Activated T-cell treated with anti-CD3 and anti-CD28 coated beads for 4 hours (primary cell): Measurements from ENCODE around the gene ABCA1.
"Not testable (repeated sequence)": the region's sequence is repeated elsewhere in the genome, so short reads cannot be mapped to it uniquely, and the experiment has no call there.

Experiments
- DNase-seq: peaks from one replicate; pipeline ENCODE4 v3.0.0-alpha.2; 2020

Gene ABCA1

DNA sequence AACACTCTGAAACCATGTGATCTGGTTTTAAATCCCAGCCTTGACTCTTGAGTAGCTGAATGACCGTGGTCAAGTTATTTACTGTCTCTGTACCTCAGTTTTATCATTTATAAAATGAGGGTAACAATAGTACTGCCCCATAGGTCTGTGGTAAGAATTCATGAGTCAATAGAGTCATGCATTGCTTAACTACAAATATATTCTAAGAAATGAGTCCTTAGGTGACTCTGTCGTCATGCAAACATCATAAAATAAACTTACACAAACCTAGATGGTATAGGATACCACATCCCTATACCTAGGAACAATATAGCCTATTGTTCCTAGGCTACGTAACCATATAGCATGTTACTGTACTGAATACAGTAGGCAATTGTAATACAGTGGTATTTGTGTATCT, 20.3 kb upstream of the ABCA1 start:
- no peak for DNase-seq

DNA sequence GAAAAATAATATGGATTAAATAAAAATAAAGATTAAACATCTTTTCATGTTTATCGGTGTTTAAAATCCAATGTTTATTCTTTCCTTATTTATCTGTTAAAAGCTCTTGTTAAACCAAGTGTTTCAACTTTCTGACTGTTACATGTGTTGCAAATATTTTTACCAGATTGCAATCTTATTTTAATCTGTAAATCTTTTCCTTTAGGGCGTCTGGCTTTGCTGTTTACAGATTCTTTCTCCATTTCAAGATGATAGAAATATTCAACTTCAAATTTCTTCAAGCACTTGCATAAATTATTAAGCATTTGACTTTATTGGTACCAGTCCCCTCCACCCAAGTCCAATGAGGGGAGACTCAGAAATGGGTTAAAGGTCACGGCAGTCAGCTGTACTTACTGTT, 16.9 kb upstream of the ABCA1 start:
- no peak for DNase-seq

DNA sequence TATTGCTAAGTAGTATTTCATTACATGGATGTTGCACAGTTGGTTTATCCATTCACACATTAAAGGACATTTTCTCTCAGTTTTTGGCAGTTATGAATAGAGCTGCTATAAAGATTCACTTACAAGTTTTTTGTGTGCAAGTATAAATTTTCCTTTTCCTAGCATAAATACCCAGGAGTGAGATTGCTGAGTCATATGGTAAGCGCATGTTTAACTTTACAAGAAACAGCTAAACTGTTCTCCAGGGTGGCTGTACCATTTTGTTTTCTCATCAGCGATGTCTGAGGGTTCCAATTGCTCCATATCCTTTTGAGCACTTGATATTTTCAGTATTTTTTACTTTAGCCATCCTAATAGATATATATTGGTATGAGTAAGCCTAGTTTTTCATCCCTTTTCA, 16.4 kb upstream of the ABCA1 start:
- no peak for DNase-seq

DNA sequence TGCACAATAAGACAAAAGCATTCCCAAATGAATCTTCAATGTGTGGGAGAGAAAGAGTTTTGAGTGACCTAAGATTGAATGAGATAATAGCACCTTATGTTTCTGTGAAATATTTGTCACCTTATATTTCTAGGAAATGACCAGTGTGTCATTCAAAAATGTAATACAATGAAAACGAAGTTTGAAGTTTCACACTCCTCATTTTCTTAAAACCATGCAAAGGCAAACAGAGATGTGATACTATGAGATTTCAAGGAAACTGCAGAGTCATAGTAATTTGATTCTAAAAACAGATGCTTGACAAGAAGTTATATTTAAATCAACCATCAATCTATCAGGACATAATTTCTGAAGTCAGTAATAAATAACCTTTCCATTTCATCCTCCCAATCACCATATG, 13.6 kb upstream of the ABCA1 start:
- no peak for DNase-seq

DNA sequence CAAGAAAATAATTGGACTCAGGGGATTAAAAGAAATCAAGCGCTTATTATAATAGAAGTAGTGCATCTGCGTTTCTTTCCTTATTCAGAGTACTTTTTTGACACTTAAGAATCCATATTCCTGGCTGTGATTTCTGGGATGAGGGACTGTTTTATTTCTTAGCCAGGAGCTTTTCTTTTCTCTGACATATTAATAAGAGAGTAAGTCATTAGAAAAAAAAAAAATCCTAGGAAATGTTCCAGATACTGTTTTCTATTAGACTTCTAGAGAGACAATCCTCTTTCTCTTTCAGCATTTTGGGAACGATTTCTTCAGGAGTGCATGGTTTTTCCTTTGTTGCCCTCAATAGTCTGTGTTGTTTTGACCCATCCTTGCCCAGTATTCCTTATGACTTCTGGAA, 8.3 kb upstream of the ABCA1 start:
- DNase-seq = no peak

DNA sequence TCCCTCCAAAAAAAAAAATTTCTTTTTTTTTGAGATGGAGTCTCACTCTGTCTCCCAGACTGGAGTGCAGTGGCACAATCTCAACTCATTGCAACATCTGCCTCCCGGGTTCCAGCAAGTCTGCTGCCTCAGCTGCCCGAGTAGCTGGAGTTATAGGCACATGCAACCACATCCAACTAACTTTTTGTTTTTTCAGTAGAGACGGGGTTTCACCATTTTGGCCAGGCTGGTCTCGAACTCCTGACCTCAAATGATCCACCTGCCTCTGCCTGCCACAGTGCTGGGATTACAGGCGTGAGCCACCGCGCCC, 7.5 kb upstream of the ABCA1 start:
- not testable (repeated sequence) for DNase-seq

DNA sequence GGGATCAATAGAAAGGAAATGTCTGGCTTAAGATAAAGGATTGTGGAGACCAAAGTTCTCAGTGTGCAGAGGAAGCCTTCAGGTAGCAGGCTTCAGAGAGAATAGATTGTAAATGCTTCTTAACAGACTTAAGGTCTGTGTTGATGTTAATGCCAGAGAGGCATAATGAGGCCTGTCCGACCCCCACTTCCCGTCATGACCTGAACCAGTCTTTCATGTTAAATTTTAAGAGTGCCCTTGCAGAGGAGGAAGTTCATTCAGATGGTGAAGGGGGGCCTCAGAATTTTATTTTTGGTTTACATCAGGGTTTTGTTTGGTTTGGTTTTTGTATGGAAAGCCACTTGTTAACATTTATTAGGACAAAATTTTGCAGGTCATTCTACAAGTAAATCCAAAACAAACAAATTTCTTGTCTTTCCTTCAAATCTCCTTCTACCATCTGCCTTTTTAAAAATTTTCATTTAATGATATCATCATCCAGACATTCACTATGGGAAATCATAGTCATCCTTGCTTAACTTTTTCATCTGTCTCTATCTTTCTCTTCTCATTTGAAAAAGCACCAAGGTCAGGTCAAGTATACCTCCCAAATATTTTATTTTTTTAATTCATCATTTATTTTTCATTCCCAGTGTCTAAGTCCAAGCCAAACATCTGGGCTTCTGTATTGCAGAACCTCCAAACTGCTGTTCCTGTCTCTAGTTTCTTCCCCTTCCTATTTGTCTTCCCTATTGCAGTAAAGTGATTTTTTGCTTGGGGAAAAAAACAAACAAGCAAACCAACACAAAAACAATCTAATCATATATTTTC, 6.9 kb upstream of the ABCA1 start:
- no peak for DNase-seq

DNA sequence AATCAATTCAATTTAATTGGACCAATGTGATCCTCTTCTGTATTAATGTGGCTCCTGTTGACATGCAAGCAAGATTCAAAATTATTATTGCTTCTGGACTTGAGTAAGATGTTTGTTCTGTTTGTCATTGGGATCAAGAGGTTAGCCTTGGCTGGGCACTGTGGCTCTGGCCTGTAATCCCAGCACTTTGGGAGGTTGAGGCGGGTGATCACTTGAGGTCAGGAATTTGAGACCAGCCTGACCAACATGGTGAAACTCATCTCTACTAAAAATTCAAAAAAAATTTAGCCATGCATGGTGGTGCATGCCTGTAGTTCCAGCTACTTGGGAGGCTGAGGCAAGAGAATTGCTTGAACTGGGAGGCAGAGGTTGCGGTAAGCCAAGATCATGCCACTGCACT, 5.1 kb upstream of the ABCA1 start:
- DNase-seq = not testable (repeated sequence)

DNA sequence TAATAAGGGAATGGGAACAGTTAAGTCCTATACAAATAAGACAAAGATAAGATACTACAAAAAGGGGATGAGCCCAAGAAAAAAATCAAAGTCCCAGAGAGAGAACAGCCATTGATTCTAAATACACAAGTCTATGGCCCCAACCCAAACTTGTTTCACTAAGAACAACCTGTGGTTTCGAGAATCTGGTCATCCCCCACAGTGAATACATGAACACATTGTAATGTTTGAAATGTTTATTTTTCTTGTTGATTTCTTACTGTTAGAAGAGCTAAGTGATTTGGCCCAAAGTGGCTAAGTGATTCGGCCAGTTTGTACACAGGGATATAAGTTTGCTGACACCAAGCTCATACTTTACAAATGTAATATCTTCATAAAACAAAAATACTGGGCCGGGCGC, 3.3 kb upstream of the ABCA1 start:
- DNase-seq = no peak

DNA sequence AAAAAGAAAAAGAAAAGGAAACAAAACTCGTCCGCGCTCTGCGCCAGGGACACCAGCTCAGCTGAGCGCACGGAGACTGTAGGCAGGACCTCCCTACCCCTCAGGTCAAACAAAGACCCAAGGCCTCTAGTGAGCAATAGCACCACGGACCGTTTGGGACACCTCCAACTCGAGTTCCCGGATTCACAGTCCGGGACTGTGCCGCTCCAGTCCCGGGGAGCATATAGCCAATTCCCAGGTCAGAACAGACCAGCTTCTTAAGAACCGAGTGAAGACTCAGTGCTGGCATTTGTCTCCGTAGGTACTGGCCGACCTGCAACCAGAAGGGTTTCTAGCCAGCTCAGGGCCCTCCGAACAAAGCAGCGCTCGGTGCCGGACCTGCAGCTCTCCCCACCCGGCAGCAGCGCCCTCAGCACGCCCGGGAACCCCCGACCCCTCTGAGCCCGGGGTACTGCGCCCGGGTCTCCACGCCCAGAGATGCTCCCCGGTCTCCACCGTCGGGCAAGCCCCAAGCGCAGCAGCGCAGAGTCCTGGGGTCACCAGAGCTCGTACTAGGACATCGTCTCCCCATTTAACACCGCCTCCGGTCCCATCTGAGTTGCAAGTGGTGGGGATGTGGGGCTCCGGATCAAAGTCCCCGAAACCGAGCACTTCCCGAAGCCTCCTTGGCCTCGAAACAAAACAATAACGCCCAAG, 591 bp downstream of the ABCA1 start:
- no peak for DNase-seq

DNA sequence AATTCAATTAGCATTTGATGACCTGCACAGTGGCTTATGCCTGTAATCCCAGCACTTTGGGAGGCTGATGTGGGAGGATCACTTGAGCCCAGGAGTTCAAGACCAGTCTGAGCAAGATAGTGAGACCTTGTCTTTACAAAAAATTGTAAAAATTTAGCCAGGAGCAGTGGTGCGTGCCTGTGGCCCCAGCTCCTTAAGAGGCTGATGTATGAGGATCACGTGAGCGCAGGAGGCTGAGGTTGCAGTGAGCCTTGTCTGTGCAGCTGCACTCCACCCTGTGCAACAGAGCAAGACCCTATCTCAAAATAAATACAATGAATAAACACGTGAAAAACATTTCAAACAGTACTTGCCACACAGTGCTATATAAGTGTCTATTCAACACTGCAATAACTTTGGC, 4.2 kb downstream of the ABCA1 start:
- DNase-seq = no peak

DNA sequence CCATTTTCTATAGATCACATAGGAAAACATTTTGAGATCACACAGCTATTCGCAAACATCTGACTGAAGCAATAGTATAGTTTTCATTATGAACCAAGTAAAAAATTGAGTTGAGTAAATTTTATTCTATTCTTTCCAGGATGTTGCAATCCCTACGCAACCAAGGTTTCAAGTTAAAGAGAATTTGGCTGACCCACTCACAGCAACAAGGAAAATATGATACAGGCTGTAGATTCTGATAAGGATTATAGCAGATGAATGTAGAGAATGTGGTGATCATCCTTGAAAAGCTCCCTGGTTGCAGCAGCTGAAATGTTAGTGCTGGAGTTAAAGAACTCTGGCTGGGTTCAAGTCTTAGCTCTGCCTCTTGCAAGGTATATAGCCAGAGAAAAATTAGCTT, 4.7 kb downstream of the ABCA1 start:
- DNase-seq = no peak

DNA sequence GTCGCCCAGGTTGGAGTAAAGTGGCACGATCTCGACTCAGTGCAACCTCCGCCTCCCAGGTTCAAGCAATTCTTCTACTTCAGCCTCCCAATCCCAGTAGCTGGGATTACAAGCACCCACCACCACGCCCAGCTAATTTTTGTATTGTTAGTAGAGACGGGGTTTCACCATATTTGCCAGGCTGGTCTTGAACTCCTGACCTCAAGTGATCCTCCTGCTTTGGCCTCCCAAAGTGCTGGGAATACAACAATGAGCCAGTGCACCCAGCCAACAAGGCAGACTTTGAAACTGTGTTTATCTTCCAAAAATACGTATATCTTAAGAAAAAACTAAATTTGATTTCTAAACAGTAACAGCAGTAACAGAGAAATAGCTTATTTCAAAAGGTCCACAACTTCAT, 5.2 kb downstream of the ABCA1 start:
- DNase-seq = not testable (repeated sequence)

DNA sequence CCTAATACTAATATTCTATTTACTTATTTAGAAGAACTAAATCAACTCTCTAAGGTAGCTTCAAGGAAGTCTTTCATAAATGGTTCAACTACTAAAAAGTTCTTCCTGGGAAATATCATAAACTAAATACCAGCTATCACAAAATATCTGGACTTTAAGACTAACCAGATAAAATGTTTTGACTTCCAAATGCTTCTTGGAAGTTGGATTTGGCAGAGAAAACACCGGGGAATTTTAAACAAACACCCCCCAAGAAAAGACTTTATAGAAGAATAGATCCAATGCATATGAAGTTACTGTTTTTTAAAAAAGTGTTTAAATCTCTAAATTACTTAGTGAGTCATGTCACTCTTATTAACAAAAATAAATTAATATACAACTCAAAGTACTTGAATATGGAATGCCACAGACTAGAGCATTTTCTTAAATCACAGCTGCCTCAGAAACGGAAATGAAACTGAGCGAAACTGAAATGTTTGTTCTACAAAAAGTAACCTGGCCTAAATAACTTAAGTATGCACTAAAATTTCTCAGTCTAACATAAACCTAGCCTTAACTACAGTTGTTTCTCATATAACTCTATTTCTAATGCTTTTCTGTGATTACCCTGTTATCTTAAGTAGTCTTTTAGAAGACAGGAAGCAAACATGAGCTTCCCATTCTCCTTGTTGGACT, 6.8 kb downstream of the ABCA1 start:
- DNase-seq = no peak

DNA sequence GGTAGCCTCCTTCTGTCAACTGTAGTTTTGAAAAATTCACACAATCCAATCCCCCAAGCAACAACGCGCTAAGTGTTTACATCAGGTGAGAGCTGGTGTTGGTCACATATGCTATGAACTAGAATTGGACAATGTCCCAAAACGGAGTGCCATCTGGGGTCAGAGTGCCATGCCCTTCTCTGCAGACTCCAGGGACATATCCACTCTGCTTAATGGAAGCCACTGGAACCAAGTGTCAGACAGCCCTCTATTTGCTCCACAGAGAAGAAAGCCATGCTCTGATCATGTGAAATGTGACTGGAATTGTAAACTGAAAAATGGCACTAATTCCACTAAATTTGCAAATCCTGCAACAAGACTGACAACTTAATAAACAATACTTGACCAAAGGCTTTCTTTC, 12.2 kb downstream of the ABCA1 start:
- no peak for DNase-seq

DNA sequence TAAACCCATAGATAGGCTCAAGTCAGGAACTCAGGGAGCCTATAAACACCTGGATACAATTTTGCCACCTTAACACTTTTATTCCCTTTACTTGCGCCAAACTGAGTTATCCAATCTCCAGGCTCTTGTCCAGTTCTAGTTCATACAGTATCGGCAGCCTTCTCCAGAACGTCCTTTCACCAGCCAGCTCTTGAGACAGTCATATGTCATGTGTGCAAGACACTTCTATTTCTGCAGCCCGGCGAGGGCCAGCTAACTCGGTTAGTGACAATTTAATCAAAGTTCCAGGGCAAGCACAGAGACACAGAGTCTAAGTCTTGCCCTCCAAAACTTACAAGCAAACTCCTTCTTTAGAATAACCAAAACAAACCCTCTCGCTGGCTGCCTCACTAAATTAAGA, 12.9 kb downstream of the ABCA1 start:
- no peak for DNase-seq

DNA sequence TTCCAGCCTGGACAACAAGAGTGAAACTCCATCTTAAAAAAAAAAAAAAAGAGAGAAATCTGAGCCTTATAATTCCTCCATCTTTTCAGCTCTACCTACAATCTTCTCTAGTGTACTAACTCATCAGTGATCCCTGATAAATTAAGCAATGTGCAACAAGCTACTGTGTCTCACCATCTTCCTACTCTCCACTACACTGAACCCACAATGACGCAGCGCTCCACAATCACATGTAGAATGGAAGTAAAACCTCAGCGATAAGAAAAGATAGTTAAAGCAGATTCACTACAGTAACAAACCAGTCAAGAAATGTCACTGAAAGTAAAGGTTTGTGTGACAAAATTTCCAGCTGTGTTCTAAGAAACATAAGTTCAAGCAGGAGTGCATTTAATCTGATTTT, 13.5 kb downstream of the ABCA1 start:
- DNase-seq = no peak

DNA sequence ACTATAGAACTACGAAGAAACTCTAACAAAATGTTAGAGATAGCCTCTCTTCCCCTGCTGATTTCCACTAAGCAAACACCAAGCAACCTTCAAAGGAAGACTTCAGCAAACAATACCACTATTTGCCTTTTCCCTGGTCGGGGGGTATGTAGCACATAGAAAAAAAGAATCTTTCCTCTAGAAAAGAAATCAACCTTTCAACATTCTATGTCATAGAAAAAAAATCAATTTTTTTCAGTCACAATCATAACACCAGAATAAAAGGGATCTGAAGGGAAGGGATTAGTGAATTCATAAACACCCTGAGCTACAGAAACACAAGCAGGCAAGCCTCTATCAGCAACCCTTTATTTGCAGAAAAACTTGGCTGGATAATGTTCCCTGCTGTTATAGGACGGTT, 15.3 kb downstream of the ABCA1 start:
- DNase-seq = no peak

DNA sequence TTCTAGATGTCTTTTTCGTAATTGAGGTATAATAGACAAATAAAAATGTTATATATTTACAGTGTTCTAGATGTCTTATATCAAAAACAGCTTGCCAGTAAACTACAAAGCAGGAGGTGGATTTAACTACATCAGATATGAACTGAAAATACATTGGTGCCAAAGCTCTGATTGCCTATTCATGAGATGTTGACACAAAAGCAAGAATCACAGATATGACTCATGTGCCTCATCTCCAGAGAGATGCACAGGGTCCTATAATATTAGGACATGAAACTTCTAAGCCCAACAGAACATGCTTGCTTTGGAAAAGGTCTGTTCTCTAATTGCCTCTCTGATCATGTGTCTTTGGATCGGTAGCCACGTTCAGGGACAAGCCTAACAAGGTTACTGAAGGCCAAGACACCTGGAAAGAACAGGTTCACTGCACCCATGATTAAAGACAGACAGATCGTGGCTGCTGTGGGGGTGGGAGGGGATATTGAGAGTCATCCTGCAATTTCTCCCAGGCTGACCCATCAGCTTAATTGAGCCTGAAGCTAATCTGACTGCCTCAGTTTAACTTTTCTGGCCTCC, 16.8 kb downstream of the ABCA1 start:
- DNase-seq = no peak

DNA sequence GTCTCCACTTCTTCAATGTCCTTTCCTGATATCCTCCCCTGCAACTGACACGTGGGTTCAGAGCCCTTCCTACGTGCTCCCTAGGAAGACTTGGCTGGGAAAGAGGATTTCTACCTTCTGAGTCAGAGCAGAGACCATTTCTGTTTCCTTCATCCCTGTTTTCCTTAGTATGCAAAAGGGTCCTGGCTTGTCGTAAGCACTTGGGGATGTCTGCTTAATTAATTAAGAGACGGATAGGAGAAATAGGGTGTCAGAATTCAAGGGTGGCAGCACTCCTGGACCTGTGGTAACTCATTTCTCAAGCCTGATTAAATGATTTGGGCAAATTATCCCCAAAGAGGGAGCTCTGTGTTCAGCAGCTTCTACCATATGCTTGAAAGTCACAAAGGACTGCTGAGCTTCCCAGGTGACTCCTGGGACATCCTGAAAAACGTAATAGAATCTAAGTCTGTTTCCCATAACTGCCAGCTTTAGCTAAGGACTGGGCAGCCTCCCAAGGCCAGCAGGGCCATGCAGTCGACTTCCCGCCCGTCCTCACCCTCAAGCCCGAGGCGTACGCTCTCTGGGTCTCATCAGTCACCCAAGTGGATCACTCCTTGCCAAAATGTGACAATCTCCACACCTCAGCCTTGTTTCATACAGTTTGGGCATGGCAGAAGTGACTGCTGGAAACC, 20.5 kb downstream of the ABCA1 start:
- no peak for DNase-seq

DNA sequence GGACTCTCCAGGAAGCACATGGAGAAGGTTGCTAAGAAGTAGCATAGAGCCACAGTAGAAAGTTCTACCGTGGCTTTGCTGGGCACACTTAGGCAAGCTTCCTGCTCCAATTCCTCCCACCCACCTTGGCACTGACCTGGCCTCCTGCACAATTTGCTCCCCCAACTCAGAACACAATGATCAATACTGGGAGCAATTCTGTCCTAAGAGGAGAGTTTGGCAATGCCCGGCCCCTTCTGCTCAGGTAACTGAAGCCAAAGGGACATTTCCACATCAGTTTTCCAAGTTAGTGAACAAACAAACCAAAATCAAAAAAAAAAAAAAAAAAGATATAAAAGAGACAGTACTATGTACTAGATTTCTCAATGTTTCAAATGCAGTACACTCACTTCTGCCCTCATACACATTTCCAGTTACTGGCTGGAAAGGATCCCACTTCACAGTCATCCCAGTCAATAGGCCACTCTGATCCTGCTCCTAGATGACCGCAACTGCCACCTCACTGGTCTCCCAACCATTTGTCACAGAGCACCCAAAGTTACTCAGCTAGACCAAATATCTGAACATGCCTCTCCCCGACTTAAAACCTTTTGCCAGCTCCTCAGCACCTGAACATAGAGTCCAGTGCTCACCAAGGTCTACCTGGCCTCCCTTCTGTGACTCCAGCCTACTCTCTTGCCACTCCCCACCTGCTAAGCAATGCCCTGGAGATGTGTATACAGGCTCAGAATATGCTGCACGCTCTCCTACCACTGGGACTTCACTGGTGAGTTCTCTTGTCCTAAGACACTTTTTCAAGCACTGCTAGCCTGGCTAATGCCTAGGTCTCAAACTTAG, 21.3 kb downstream of the ABCA1 start:
- no peak for DNase-seq

DNA sequence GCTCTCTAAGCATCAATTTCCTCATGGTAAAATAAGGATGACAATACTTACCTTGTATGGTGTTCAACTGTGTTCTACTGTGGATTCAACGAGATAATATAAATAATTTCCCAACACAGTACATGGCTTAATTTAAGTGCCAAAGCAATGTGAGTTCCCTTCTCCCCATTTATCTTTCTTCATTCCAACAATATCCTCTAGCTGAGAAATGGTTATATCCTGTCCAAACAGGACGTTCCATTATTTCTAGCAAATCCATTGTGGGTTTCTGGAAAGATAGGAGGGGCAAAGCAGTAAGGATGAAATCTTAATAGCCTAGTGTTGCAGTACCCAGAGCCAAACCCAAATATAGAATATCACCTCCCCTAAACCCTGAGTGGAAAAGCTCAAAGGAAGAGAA, 22.0 kb downstream of the ABCA1 start:
- DNase-seq = no peak
